GM19238 (cell line): Measurements from ENCODE around the gene RLBP1.

Source experiments
- DNase-seq: peaks from one replicate; pipeline ENCODE4 v3.0.0; 2011; ENCODE audit warnings: low spot score; ENCODE audit not compliant: insufficient read length

Gene RLBP1

GRCh38 chr15:89206908-89207331 lies 14.5 kb downstream of the RLBP1 start:
- peak; percentile 82 for DNase-seq

- DNase-seq = no peak
Observed at GRCh38 chr15:89205991-89206585, 15.3 kb downstream of the RLBP1 start.

GRCh38 chr15:89203705-89204273 lies 17.6 kb downstream of the RLBP1 start:
- no peak for DNase-seq

GRCh38 chr15:89201465-89202005 lies 19.8 kb downstream of the RLBP1 start:
- DNase-seq = no peak

- DNase-seq = no peak
Observed at GRCh38 chr15:89200182-89200581, 21.2 kb downstream of the RLBP1 start.

GRCh38 chr15:89199746-89200145 lies 21.6 kb downstream of the RLBP1 start:
- DNase-seq = no peak

GRCh38 chr15:89198934-89199333 lies 22.4 kb downstream of the RLBP1 start:
- no peak for DNase-seq

- no peak for DNase-seq
Observed at GRCh38 chr15:89198196-89198595, 23.2 kb downstream of the RLBP1 start.

- DNase-seq = no peak
Observed at GRCh38 chr15:89197503-89197971, 23.8 kb downstream of the RLBP1 start.

GRCh38 chr15:89196994-89197393 lies 24.4 kb downstream of the RLBP1 start:
- DNase-seq = no peak

- no peak for DNase-seq
Observed at GRCh38 chr15:89196241-89196640, 25.1 kb downstream of the RLBP1 start.

- DNase-seq = no peak
Observed at GRCh38 chr15:89195836-89196235, 25.5 kb downstream of the RLBP1 start.

GRCh38 chr15:89194608-89195007 lies 26.8 kb downstream of the RLBP1 start:
- no peak for DNase-seq

- DNase-seq = no peak
Observed at GRCh38 chr15:89192766-89193165, 28.6 kb downstream of the RLBP1 start.

GRCh38 chr15:89192136-89192535 lies 29.2 kb downstream of the RLBP1 start:
- no peak for DNase-seq

- no peak for DNase-seq
Observed at GRCh38 chr15:89187986-89188514, 33.3 kb downstream of the RLBP1 start.

- DNase-seq = no peak
Observed at GRCh38 chr15:89187301-89187985, 33.9 kb downstream of the RLBP1 start.

- DNase-seq = no peak
Observed at GRCh38 chr15:89186803-89187202, 34.6 kb downstream of the RLBP1 start.

GRCh38 chr15:89184886-89185526 lies 36.4 kb downstream of the RLBP1 start:
- no peak for DNase-seq

- DNase-seq = no peak
Observed at GRCh38 chr15:89184357-89184756, 37.0 kb downstream of the RLBP1 start.

- no peak for DNase-seq
Observed at GRCh38 chr15:89179966-89180875, 41.2 kb downstream of the RLBP1 start.
